ENCODE measurements around the gene P2RX7.
A peak's percentile ranks its signal among the peaks of the same experiment; 100 is the strongest.
"Not testable (repeated sequence)": the region's sequence is repeated elsewhere in the genome, so short reads cannot be mapped to it uniquely, and the experiment has no call there.

P2RX7 gene

GRCh38 chr12:121229826-121230537 lies 97.3 kb downstream of the P2RX7 start:
- TF ChIP-seq CTCF (IDR thresholded peaks at IDR 0.05; ENCODE audit: poor library complexity, severe bottlenecking), result peak; percentile 89
- H3K4me3 ChIP-seq (ENCODE audit: severe bottlenecking); DNase-seq (ENCODE audit: low spot score); H3K27me3 ChIP-seq (ENCODE audit: insufficient read depth, poor library complexity, severe bottlenecking); H3K9me3 ChIP-seq (ENCODE audit: severe bottlenecking); H3K36me3 ChIP-seq (ENCODE audit: low read depth): not testable (repeated sequence)
- Histone ChIP-seq H3K27ac (ENCODE audit: poor library complexity, severe bottlenecking) (peak overlapping the region; percentile 63), H3K4me1 (ENCODE audit: insufficient read depth, poor library complexity, severe bottlenecking) (peaks cover 17% of the 10 kb centered on the region)
- ATAC-seq (ENCODE audit: low read depth), result peak; percentile 70

DNA sequence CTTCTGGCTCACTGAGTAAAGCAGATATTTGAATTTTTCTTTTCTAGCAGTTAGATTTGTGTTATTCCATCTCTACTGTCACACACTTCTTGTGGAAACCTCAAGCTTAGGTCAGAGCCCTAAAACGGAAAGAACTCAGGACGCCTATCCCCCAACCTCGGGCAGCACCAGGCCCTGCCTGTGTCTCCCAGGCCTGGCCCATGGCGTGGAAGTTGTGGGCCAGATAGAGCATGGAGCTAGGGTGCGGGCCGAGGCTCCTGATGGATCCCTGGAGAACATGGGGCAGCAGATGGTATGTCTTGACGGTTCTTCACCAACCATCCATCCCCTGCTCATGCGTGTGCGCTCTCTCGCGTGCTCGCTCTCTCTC lies 97.8 kb downstream of the P2RX7 start:
- H3K27me3 ChIP-seq (ENCODE audit: insufficient read depth, poor library complexity, severe bottlenecking), result no peaks in the 10 kb centered on the region
- peak; percentile 59 for TF ChIP-seq CTCF (IDR thresholded peaks at IDR 0.05; ENCODE audit: poor library complexity, severe bottlenecking)
- no peaks in the 10 kb centered on the region for H3K36me3 ChIP-seq (ENCODE audit: low read depth)
- peak overlapping the region; percentile 63 for H3K27ac ChIP-seq (ENCODE audit: poor library complexity, severe bottlenecking)
- H3K9me3 ChIP-seq (ENCODE audit: severe bottlenecking), result no peaks in the 10 kb centered on the region
- ATAC-seq (ENCODE audit: low read depth) (no peak), DNase-seq (ENCODE audit: low spot score) (no peak)
- peaks cover 17% of the 10 kb centered on the region for H3K4me1 ChIP-seq (ENCODE audit: insufficient read depth, poor library complexity, severe bottlenecking)
- H3K4me3 ChIP-seq (ENCODE audit: severe bottlenecking), result no peak overlapping the region

GRCh38 chr12:121232163-121232562 lies 99.5 kb downstream of the P2RX7 start:
- Histone ChIP-seq H3K36me3 (ENCODE audit: low read depth) (no peaks in the 10 kb centered on the region), H3K27me3 (ENCODE audit: insufficient read depth, poor library complexity, severe bottlenecking) (no peaks in the 10 kb centered on the region), H3K27ac (ENCODE audit: poor library complexity, severe bottlenecking) (no peak overlapping the region), H3K4me3 (ENCODE audit: severe bottlenecking) (no peak overlapping the region), H3K9me3 (ENCODE audit: severe bottlenecking) (no peaks in the 10 kb centered on the region), H3K4me1 (ENCODE audit: insufficient read depth, poor library complexity, severe bottlenecking) (peaks cover 17% of the 10 kb centered on the region)
- TF ChIP-seq CTCF (IDR thresholded peaks at IDR 0.05; ENCODE audit: poor library complexity, severe bottlenecking), result no peak
- ATAC-seq (ENCODE audit: low read depth) (no peak), DNase-seq (ENCODE audit: low spot score) (no peak)

DNA sequence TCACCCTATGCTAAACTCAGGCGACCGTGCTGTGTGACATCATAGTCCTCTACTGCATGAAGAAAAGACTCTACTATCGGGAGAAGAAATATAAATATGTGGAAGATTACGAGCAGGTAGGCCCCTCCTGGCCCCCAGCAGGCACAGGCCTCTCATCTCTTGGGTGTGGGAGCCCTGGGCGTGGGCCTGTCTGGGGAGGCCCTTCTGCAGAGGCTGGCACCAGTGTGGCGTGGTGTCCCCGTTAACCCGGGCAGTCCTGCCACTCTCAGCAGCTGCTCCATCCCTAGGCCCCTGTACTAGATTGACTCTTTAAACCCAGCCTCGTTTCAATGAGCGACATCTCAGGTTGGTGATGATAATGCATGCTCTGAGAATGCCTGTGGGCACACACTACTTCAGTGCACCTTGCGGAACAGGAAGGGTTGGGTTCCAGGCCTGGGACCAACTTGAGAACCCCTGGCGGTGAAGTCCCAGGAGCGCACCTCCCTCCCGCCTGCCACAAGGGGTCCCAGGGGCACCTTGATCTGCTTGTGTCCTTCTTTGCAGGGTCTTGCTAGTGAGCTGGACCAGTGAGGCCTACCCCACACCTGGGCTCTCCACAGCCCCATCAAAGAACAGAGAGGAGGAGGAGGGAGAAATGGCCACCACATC lies 100.4 kb downstream of the P2RX7 start:
- H3K4me3 ChIP-seq (ENCODE audit: severe bottlenecking), result no peak overlapping the region
- TF ChIP-seq CTCF (IDR thresholded peaks at IDR 0.05; ENCODE audit: poor library complexity, severe bottlenecking), result no peak
- H3K36me3 ChIP-seq (ENCODE audit: low read depth), result 0 out of 2 replicates have a peak, but pooled peaks cover 3% of the 10 kb centered on the region
- no peak overlapping the region for H3K27ac ChIP-seq (ENCODE audit: poor library complexity, severe bottlenecking)
- DNase-seq (ENCODE audit: low spot score) (no peak), ATAC-seq (ENCODE audit: low read depth) (no peak)
- no peaks in the 10 kb centered on the region for H3K27me3 ChIP-seq (ENCODE audit: insufficient read depth, poor library complexity, severe bottlenecking)
- no peaks in the 10 kb centered on the region for H3K9me3 ChIP-seq (ENCODE audit: severe bottlenecking)
- H3K4me1 ChIP-seq (ENCODE audit: insufficient read depth, poor library complexity, severe bottlenecking), result peaks cover 13% of the 10 kb centered on the region

DNA sequence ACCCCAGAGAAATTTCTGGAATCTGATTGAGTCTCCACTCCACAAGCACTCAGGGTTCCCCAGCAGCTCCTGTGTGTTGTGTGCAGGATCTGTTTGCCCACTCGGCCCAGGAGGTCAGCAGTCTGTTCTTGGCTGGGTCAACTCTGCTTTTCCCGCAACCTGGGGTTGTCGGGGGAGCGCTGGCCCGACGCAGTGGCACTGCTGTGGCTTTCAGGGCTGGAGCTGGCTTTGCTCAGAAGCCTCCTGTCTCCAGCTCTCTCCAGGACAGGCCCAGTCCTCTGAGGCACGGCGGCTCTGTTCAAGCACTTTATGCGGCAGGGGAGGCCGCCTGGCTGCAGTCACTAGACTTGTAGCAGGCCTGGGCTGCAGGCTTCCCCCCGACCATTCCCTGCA lies 100.9 kb downstream of the P2RX7 start:
- Histone ChIP-seq H3K27me3 (ENCODE audit: insufficient read depth, poor library complexity, severe bottlenecking) (no peaks in the 10 kb centered on the region), H3K4me3 (ENCODE audit: severe bottlenecking) (no peak overlapping the region), H3K4me1 (ENCODE audit: insufficient read depth, poor library complexity, severe bottlenecking) (peaks cover 13% of the 10 kb centered on the region), H3K27ac (ENCODE audit: poor library complexity, severe bottlenecking) (no peak overlapping the region), H3K9me3 (ENCODE audit: severe bottlenecking) (no peaks in the 10 kb centered on the region), H3K36me3 (ENCODE audit: low read depth) (0 out of 2 replicates have a peak, but pooled peaks cover 4% of the 10 kb centered on the region)
- DNase-seq (ENCODE audit: low spot score) (no peak), ATAC-seq (ENCODE audit: low read depth) (no peak)
- TF ChIP-seq CTCF (IDR thresholded peaks at IDR 0.05; ENCODE audit: poor library complexity, severe bottlenecking), result no peak

Measured in RWPE2 (cell line).